Astrocyte of the cerebellum (primary cell): ENCODE measurements around the gene ACAA1.
A peak's percentile ranks its signal among the peaks of the same experiment; 100 is the strongest.

Source experiments
- DNase-seq: peaks from one replicate; pipeline ENCODE4 v3.0.0-alpha.2; 2011; ENCODE audit warnings: low read depth
- H3K4me3 ChIP-seq: 2 replicates; pipeline ENCODE4 v1.5.1; 2011; ENCODE audit warnings: mild to moderate bottlenecking, low read depth, low read length, moderate library complexity
- in situ Hi-C: cut with HindIII; loops from 2 replicates; pipeline ENCODE4 v1.10.0; 2017; ENCODE audit warnings: low sequenced_read_pairs
- TF ChIP-seq, protein P1 (sequence below): IDR thresholded peaks from 2 replicates; pipeline ENCODE4 v1.5.1; 2012; ENCODE audit warnings: low read length, low read depth, moderate library complexity, mild to moderate bottlenecking; ENCODE audit errors: missing control alignments

Gene ACAA1

DNA sequence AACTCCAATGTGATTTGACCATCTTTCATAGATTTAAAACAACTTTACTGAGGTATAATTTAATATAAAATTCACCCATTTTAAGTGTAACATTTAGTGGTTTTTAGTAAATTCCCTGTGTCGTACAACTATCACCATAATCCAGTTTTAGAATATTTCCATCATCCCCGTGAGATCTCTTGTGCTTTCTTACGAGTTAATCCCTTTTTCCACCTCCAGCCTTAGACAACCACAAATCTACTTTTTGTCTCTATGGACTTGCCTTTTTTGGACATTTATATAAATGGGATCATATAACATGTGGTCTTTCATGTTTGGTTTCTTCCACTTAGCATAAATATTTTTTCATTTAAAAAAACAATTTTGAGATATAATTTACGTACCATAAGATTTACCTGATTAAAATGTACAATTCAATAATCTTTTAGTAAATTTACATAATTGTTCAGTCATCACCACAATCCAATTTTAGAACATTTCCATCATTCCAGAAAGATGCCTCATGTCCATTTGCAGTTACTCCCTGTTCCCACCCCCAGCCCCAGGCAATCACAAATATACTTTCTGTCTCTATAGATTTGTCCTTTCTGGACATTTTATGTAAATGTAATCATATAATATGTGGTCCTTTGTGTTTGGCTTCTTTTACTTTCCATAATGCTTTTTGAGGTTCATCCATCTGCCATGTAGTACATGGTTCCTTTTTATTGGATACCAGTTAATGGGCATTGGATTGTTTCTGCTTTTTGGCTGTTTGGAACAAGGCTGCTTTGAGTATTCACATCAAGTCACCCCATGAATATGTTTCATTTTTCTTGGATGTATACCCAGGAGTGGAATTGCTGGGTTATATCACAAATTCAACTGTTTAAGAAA lies 31.5 kb upstream of the ACAA1 start:
- TF ChIP-seq, protein P1, sequence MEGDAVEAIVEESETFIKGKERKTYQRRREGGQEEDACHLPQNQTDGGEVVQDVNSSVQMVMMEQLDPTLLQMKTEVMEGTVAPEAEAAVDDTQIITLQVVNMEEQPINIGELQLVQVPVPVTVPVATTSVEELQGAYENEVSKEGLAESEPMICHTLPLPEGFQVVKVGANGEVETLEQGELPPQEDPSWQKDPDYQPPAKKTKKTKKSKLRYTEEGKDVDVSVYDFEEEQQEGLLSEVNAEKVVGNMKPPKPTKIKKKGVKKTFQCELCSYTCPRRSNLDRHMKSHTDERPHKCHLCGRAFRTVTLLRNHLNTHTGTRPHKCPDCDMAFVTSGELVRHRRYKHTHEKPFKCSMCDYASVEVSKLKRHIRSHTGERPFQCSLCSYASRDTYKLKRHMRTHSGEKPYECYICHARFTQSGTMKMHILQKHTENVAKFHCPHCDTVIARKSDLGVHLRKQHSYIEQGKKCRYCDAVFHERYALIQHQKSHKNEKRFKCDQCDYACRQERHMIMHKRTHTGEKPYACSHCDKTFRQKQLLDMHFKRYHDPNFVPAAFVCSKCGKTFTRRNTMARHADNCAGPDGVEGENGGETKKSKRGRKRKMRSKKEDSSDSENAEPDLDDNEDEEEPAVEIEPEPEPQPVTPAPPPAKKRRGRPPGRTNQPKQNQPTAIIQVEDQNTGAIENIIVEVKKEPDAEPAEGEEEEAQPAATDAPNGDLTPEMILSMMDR: no peak
- DNase-seq: peak; percentile 42
- in situ Hi-C loops: no loop called here
- H3K4me3 ChIP-seq: no peak overlapping the region

GRCh38 chr3:38167591-38167990 lies 30.7 kb upstream of the ACAA1 start:
- in situ Hi-C loops: no loop called here
- H3K4me3 ChIP-seq: peak overlapping the region; percentile 88
- no peak for DNase-seq
- TF ChIP-seq, protein P1: no peak

DNA sequence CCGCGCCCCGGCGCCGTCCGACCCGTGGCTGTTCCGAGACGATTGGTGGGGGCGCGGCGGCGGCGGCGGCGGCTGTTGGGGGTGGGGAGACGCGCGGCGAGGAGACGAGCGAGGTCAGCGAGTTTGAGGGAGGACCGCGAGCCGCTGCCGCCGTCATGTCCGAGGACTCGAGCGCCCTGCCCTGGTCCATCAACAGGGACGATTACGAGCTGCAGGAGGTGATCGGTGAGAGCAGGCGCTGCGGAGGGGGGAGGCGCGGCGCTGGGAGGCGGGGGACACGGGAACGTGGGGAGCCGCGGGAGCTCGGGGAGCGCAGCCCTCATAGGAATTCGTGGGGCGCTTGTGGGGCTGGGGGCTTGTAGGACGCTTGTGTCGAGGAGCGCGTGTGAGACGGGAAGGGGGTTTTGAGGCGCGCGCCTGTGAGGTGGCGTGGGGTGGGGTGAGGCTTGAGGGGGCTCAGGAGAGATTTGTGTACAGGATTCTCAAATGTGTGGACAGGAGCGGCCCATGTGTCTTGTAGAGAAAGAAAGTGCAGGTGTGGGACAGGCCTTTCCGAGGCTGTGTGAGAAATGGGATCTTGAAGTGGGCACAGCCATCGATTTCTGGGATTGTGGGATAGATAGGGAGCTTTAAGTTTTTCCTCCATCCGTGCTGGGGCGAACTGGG lies 28.9 kb upstream of the ACAA1 start:
- in situ Hi-C loops: no loop called here
- H3K4me3 ChIP-seq: peak overlapping the region; percentile 88
- TF ChIP-seq, protein P1: no peak
- no peak for DNase-seq

GRCh38 chr3:38164952-38165721 lies 28.2 kb upstream of the ACAA1 start, which contains the start of gene OXSR1:
Gene OXSR1, plus strand, starts transcription at chr3:38165537. Its CDS starts 340 bp downstream, at chr3:38165877.
- peak within 1 kb of the TSS; percentile 88 for H3K4me3 ChIP-seq
- peak; percentile 99 for DNase-seq
- TF ChIP-seq, protein P1: no peak
- in situ Hi-C loops: no loop called here

GRCh38 chr3:38164643-38164951 lies 27.7 kb upstream of the ACAA1 start:
- in situ Hi-C loops: no loop called here
- no peak for DNase-seq
- H3K4me3 ChIP-seq: peak overlapping the region; percentile 88
- TF ChIP-seq, protein P1: no peak
